ENCODE data around the gene ABCF1. TPM values are rescaled to one million over a fixed set of nuclear protein-coding genes. Genes with fewer than 3 reads are reported as not detected.

The ABCF1 gene
- total RNA-seq, 2 experiments from 2014 or later, result 86.1 to 88.0 TPM

GRCh38 chr6:30530014-30530413, 41.2 kb upstream of the ABCF1 start:
- intact Hi-C loops (cut with DNase I, micrococcal nuclease), result no loop called here

GRCh38 chr6:30533460-30534294, 37.6 kb upstream of the ABCF1 start:
- H3K9me3 ChIP-seq (ENCODE audit: control insufficient read depth in 1 of 2, insufficient read depth in 1 of 2, low read length in 2 of 2), result no peaks in the 10 kb centered on the region
- H3K9me3 Mint-ChIP-seq, result no peaks in the 10 kb centered on the region
- intact Hi-C loops (cut with DNase I, micrococcal nuclease), result loop anchor here (2.0 kb wide), 3 partner anchors 17 to 51 kb away; no protein-coding TSS in a partner anchor
- no peak overlapping the region for H3K27ac ChIP-seq (ENCODE audit: low read depth in 1 of 2, low read length in 2 of 2)
- ChIA-PET POLR2A (interaction anchor here (1.1 to 2.9 kb wide), 4 partner anchors 13 to 41 kb away, joined by 3 to 87 read pairs (median 14); no protein-coding TSS in a partner anchor), CTCF (interaction anchor here (0.6 to 2.3 kb wide), 6 partner anchors 8 to 92 kb away, joined by 3 to 34 read pairs (median 18); no protein-coding TSS in a partner anchor)
- H3K27ac Mint-ChIP-seq, result peak overlapping the region; percentile 79
- no peaks in the 10 kb centered on the region for H3K27me3 ChIP-seq (ENCODE audit: control insufficient read depth in 1 of 2, insufficient read depth in 2 of 2, low read length in 2 of 2)
- H3K27me3 Mint-ChIP-seq, result no peaks in the 10 kb centered on the region
- ATAC-seq (ENCODE audit: poor library complexity) (no peak), DNase-seq (peak in 2 of 14 experiments; percentile 56 to 76)
- H3K36me3 ChIP-seq (ENCODE audit: insufficient read depth, low read length), result no peaks in the 10 kb centered on the region
- peaks cover 41% of the 10 kb centered on the region for H3K4me1 Mint-ChIP-seq (ENCODE audit: low read depth)
- no peak for TF ChIP-seq CTCF (IDR thresholded peaks at IDR 0.05)
- peak overlapping the region; percentile 29 for H3K4me3 ChIP-seq (ENCODE audit: low read length)
- H3K36me3 Mint-ChIP-seq (ENCODE audit: low read depth), result peaks cover 5% of the 10 kb centered on the region
- peaks cover 40% of the 10 kb centered on the region for H3K4me1 ChIP-seq (ENCODE audit: insufficient read depth, low read length)
- H3K4me3 Mint-ChIP-seq, result peak overlapping the region; percentile 90

More at GRCh38 chr6:30530014-30530413, 41.2 kb upstream of the ABCF1 start:
- Mint-ChIP-seq H3K4me1 (ENCODE audit: low read depth) (peaks cover 64% of the 10 kb centered on the region), H3K36me3 (ENCODE audit: low read depth) (peaks cover 5% of the 10 kb centered on the region), H3K9me3 (no peaks in the 10 kb centered on the region), H3K27ac (peak overlapping the region; percentile 55), H3K4me3 (peak overlapping the region; percentile 42), H3K27me3 (no peaks in the 10 kb centered on the region)
- DNase-seq (no peak), ATAC-seq (ENCODE audit: poor library complexity) (no peak)
- H3K36me3 ChIP-seq (ENCODE audit: insufficient read depth, low read length), result no peaks in the 10 kb centered on the region
- H3K4me3 ChIP-seq (ENCODE audit: low read length), result no peak overlapping the region
- POLR2A ChIA-PET, result interaction anchor here (0.7 to 3.8 kb wide), 9 partner anchors 12 to 64 kb away, joined by 3 to 60 read pairs (median 7); no protein-coding TSS in a partner anchor
- H3K27me3 ChIP-seq (ENCODE audit: control insufficient read depth in 1 of 2, insufficient read depth in 2 of 2, low read length in 2 of 2), result no peaks in the 10 kb centered on the region
- H3K9me3 ChIP-seq (ENCODE audit: control insufficient read depth in 1 of 2, insufficient read depth in 1 of 2, low read length in 2 of 2), result no peaks in the 10 kb centered on the region
- H3K27ac ChIP-seq (ENCODE audit: low read depth in 1 of 2, low read length in 2 of 2), result peak overlapping the region in 1 of 2 donors; percentile 14
- CTCF ChIA-PET, result interaction anchor here (0.6 to 2.2 kb wide), 7 partner anchors 10 to 1377 kb away, joined by 3 to 13 read pairs (median 4); no protein-coding TSS in a partner anchor
- TF ChIP-seq CTCF (IDR thresholded peaks at IDR 0.05), result no peak
- peaks cover 53% of the 10 kb centered on the region for H3K4me1 ChIP-seq (ENCODE audit: insufficient read depth, low read length)

GRCh38 chr6:30537931-30538330, 33.3 kb upstream of the ABCF1 start:
- H3K27me3 Mint-ChIP-seq, result no peaks in the 10 kb centered on the region
- no peaks in the 10 kb centered on the region for H3K36me3 ChIP-seq (ENCODE audit: insufficient read depth, low read length)
- peaks cover 20% of the 10 kb centered on the region for H3K4me1 ChIP-seq (ENCODE audit: insufficient read depth, low read length)
- no peak overlapping the region for H3K27ac ChIP-seq (ENCODE audit: low read depth in 1 of 2, low read length in 2 of 2)
- H3K27ac Mint-ChIP-seq, result no peak overlapping the region
- peaks cover 27% of the 10 kb centered on the region for H3K4me1 Mint-ChIP-seq (ENCODE audit: low read depth)
- intact Hi-C loops (cut with DNase I, micrococcal nuclease), result no loop called here
- POLR2A ChIA-PET, result interaction anchor here (2.7 to 8.6 kb wide), 2 partner anchors 45 kb away, joined by 10 to 120 read pairs; no protein-coding TSS in a partner anchor
- H3K4me3 Mint-ChIP-seq, result no peak overlapping the region
- DNase-seq (no peak), ATAC-seq (ENCODE audit: poor library complexity) (no peak)
- no peaks in the 10 kb centered on the region for H3K9me3 ChIP-seq (ENCODE audit: control insufficient read depth in 1 of 2, insufficient read depth in 1 of 2, low read length in 2 of 2)
- H3K27me3 ChIP-seq (ENCODE audit: control insufficient read depth in 1 of 2, insufficient read depth in 2 of 2, low read length in 2 of 2), result no peaks in the 10 kb centered on the region
- TF ChIP-seq CTCF (IDR thresholded peaks at IDR 0.05), result no peak
- CTCF ChIA-PET, result interaction anchor here (1.2 to 2.3 kb wide), 2 partner anchors 56 kb away, joined by 3 to 9 read pairs; no protein-coding TSS in a partner anchor
- H3K9me3 Mint-ChIP-seq, result no peaks in the 10 kb centered on the region
- H3K36me3 Mint-ChIP-seq (ENCODE audit: low read depth), result no peaks in the 10 kb centered on the region
- H3K4me3 ChIP-seq (ENCODE audit: low read length), result no peak overlapping the region
